IMR-90 (cell line): ENCODE results near the gene CDK11B. TPM values are rescaled to one million over a fixed set of nuclear protein-coding genes. Genes with fewer than 3 reads are reported as not detected.

Source experiments
- ATAC-seq: fragments of 200-7000 bp; cut with Tn5 transposase; 2 replicates; pipeline ENCODE4 v1.9.1; 2020; ENCODE audit warnings: low read depth, mild to moderate bottlenecking, moderate library complexity
- BruUV-seq: library from RNA; stranded (reverse); fragments of 400-500 nt; replicated peaks from 2 replicates; lab custom pipeline; 2021; lab: Mats Ljungman, UMichigan
- CTCF ChIA-PET: fragments of 300-600 bp; formaldehyde crosslinking; extraction: SDS; loops from one replicate; lab custom pipeline; 2021; ENCODE audit warnings: antibody characterized with exemption; lab: Yijun Ruan, JAX
- POLR2A ChIA-PET: fragments of 300-600 bp; sonication (Branson Sonifier 250); formaldehyde crosslinking; loops from one replicate; lab custom pipeline; 2022; ENCODE audit warnings: antibody characterized with exemption; ENCODE audit not compliant: unreplicated experiment; lab: Charles Lee
- DNase-seq: peaks from one replicate; pipeline ENCODE4 v3.0.0; 2013
- H2AFZ ChIP-seq: replicated peaks from 2 replicates; pipeline ENCODE3; 2013; ENCODE audit warnings: low read length, mild to moderate bottlenecking; ENCODE audit not compliant: poor library complexity
- H2AK5ac ChIP-seq: 2 replicates; pipeline ENCODE4 v1.6.1; 2013; ENCODE audit warnings: low read depth, low read length, inconsistent platforms
- H2AK9ac ChIP-seq: replicated peaks from 2 replicates; pipeline ENCODE3; 2013; ENCODE audit warnings: mild to moderate bottlenecking, low read depth, low read length, moderate library complexity; ENCODE audit not compliant: poor library complexity
- H2BK120ac ChIP-seq: 2 replicates; pipeline ENCODE4 v1.6.1; 2013; ENCODE audit warnings: low read depth, low read length, inconsistent platforms
- H2BK15ac ChIP-seq: 3 replicates; pipeline ENCODE4 v1.6.1; 2013; ENCODE audit warnings: low read depth, low read length, inconsistent platforms
- H2BK20ac ChIP-seq: 2 replicates; pipeline ENCODE4 v1.6.1; 2013; ENCODE audit warnings: low read depth, mild to moderate bottlenecking, inconsistent platforms, low read length, moderate library complexity
- H2BK5ac ChIP-seq: 2 replicates; pipeline ENCODE4 v1.6.1; 2013; ENCODE audit warnings: mild to moderate bottlenecking, low read depth, low read length, inconsistent platforms; ENCODE audit not compliant: poor library complexity, severe bottlenecking
- H3K14ac ChIP-seq: replicated peaks from 2 replicates; pipeline ENCODE4 v1.6.1; 2013; ENCODE audit warnings: low read depth, low read length, inconsistent platforms
- H3K18ac ChIP-seq: 2 replicates; pipeline ENCODE4 v1.6.1; 2013; ENCODE audit warnings: low read depth, low read length, control low read depth
- H3K23ac ChIP-seq: 2 replicates; pipeline ENCODE4 v1.6.1; 2013; ENCODE audit warnings: low read depth, low read length, inconsistent platforms
- H3K27ac ChIP-seq: 2 replicates; pipeline ENCODE4 v1.5.1; 2013; ENCODE audit warnings: mild to moderate bottlenecking, control low read depth, low read length; ENCODE audit not compliant: insufficient read depth
- H3K27me3 ChIP-seq: 2 replicates; pipeline ENCODE4 v1.6.1; 2013; ENCODE audit warnings: low read length; ENCODE audit not compliant: control insufficient read depth, insufficient read depth
- H3K36me3 ChIP-seq: 2 replicates; pipeline ENCODE4 v1.6.1; 2013; ENCODE audit warnings: low read length, mixed read lengths; ENCODE audit not compliant: control insufficient read depth, insufficient read depth
- H3K4ac ChIP-seq: 2 replicates; pipeline ENCODE4 v1.6.1; 2013; ENCODE audit warnings: low read depth, low read length, inconsistent platforms
- H3K4me1 ChIP-seq: 2 replicates; pipeline ENCODE4 v1.6.1; 2013; ENCODE audit warnings: low read length, mixed read lengths; ENCODE audit not compliant: control insufficient read depth, insufficient read depth
- H3K4me2 ChIP-seq: 2 replicates; pipeline ENCODE4 v1.6.1; 2013; ENCODE audit warnings: low read depth, mild to moderate bottlenecking, control low read depth, low read length, moderate library complexity
- H3K4me3 ChIP-seq: 2 replicates; pipeline ENCODE4 v1.5.1; 2013; ENCODE audit warnings: low read depth, mild to moderate bottlenecking, control low read depth, low read length, moderate library complexity; ENCODE audit not compliant: insufficient read depth
- H3K56ac ChIP-seq: 2 replicates; pipeline ENCODE4 v1.6.1; 2013; ENCODE audit warnings: low read length, inconsistent platforms; ENCODE audit not compliant: insufficient read depth; ENCODE audit errors: extremely low read depth
- H3K79me1 ChIP-seq, 2 experiments: 2 replicates each; pipeline ENCODE4 v1.6.1; 2013; ENCODE audit warnings: low read length in 2 of 2, inconsistent platforms in 1 of 2, low read depth in 1 of 2
- H3K9ac ChIP-seq: 2 replicates; pipeline ENCODE4 v1.6.1; 2013; ENCODE audit warnings: low read depth, low read length, control low read depth
- H3K9me1 ChIP-seq: 2 replicates; pipeline ENCODE4 v1.6.1; 2013; ENCODE audit warnings: low read length, inconsistent platforms; ENCODE audit not compliant: insufficient read depth
- H3K9me3 ChIP-seq: 2 replicates; pipeline ENCODE4 v1.6.1; 2013; ENCODE audit warnings: low read length; ENCODE audit not compliant: control insufficient read depth, insufficient read depth
- H4K20me1 ChIP-seq: 2 replicates; pipeline ENCODE4 v1.6.1; 2013; ENCODE audit warnings: low read length, inconsistent platforms; ENCODE audit not compliant: insufficient read depth
- H4K5ac ChIP-seq: 2 replicates; pipeline ENCODE4 v1.6.1; 2013; ENCODE audit warnings: mild to moderate bottlenecking, low read depth, low read length, control low read depth
- H4K8ac ChIP-seq, 2 experiments: 2 replicates each; pipeline ENCODE4 v1.6.1; 2013; ENCODE audit warnings: low read depth in 2 of 2, low read length in 2 of 2, control low read depth in 1 of 2, inconsistent platforms in 1 of 2
- H4K91ac ChIP-seq: 2 replicates; pipeline ENCODE4 v1.6.1; 2013; ENCODE audit warnings: low read depth, low read length, inconsistent platforms; ENCODE audit not compliant: insufficient read depth
- CEBPB ChIP-seq: IDR thresholded peaks from 2 replicates; pipeline ENCODE4 v1.6.1; 2012; ENCODE audit warnings: low read depth, low read length, improper control_type of control experiment
- CHD1 ChIP-seq: IDR thresholded peaks from 2 replicates; pipeline ENCODE4 v1.6.1; 2012; ENCODE audit warnings: low read depth, low read length, improper control_type of control experiment
- CTCF ChIP-seq: conservative IDR thresholded peaks from 2 replicates; pipeline ENCODE4 v1.5.1; 2012; ENCODE audit warnings: mild to moderate bottlenecking, low read depth, low read length, improper control_type of control experiment
- MAZ ChIP-seq: IDR thresholded peaks from 2 replicates; pipeline ENCODE4 v1.6.1; 2012; ENCODE audit warnings: low read depth, mild to moderate bottlenecking, low read length, improper control_type of control experiment, moderate library complexity, borderline replicate concordance
- MXI1 ChIP-seq: IDR thresholded peaks from 2 replicates; pipeline ENCODE4 v1.6.1; 2012; ENCODE audit warnings: low read depth, mild to moderate bottlenecking, low read length, moderate library complexity, borderline replicate concordance
- POLR2A ChIP-seq: IDR thresholded peaks from 2 replicates; pipeline ENCODE4 v1.6.1; 2012; ENCODE audit warnings: mild to moderate bottlenecking, low read depth, low read length
- RAD21 ChIP-seq: IDR thresholded peaks from 2 replicates; pipeline ENCODE4 v1.6.1; 2012; ENCODE audit warnings: low read length, improper control_type of control experiment
- RCOR1 ChIP-seq: IDR thresholded peaks from 2 replicates; pipeline ENCODE4 v1.6.1; 2012; ENCODE audit warnings: mild to moderate bottlenecking, low read length, improper control_type of control experiment; ENCODE audit not compliant: insufficient replicate concordance
- RFX5 ChIP-seq: IDR thresholded peaks from 2 replicates; pipeline ENCODE4 v1.8.0; 2012; ENCODE audit warnings: low read depth, mild to moderate bottlenecking, low read length, moderate library complexity
- SMC3 ChIP-seq: fragments of 150-350 bp; IDR thresholded peaks from 2 replicates; pipeline ENCODE4 v1.6.1; 2016; ENCODE audit warnings: low read depth, mild to moderate bottlenecking, antibody characterized with exemption, low read length, moderate library complexity
- USF2 ChIP-seq: fragments of 150-350 bp; IDR thresholded peaks from 2 replicates; pipeline ENCODE4 v1.6.1; 2017; ENCODE audit warnings: mild to moderate bottlenecking, antibody characterized with exemption, low read length, low read depth
- WGBS, 2 experiments: methylation state at CpG; one replicate each; pipeline versions ENCODE4 v1.1.5 to v1.1.7; 2013; ENCODE audit warnings: missing lambda C conversion rate in 2 of 2; ENCODE audit not compliant: insufficient read length in 1 of 2; ENCODE audit errors: extremely low coverage in 2 of 2; 5-methylcytosine and 5-hydroxymethylcytosine counted together
- dilution Hi-C: fragments of 300-500 bp; cut with HindIII; formaldehyde crosslinking; loops from one replicate; pipeline ENCODE4 v1.14.3; 2018; ENCODE audit warnings: low sequenced_read_pairs; ENCODE audit not compliant: unreplicated experiment
- in situ Hi-C: fragments of 300-500 bp; cut with MboI; formaldehyde crosslinking; loops from 3 replicates; pipeline ENCODE4 v1.14.3; 2019; ENCODE audit warnings: low sequenced_read_pairs, inconsistent platforms, mixed read lengths
- intact Hi-C: fragments of 100-400 bp; cut with micrococcal nuclease; formaldehyde crosslinking; loops from 2 replicates; pipeline ENCODE4 v1.10.0; 2022
- polyA plus RNA-seq, 3 experiments: library from polyadenylated mRNA; depleted of rRNA; stranded (reverse); fragments of >200 nt; gene quantifications; 2 replicates each; pipeline ENCODE4 v1.2.3, GENCODE V29; 2012; ENCODE audit warnings: low replicate concordance in 1 of 3
- total RNA-seq: library from RNA; depleted of rRNA; stranded (reverse); fragments of >200 nt; gene quantifications from 2 replicates; pipeline ENCODE4 v1.2.3, GENCODE V29; 2012

The CDK11B gene
- total and polyA plus RNA-seq, 2 of the 4 experiments (the other 2 are of a cell fraction), result 8.2 to 19.1 TPM

- Histone ChIP-seq H3K14ac (peak overlapping the region; percentile 72; the same call in 1 of the 2 replicates), H2AFZ (no peak overlapping the region), H2BK5ac (no peak overlapping the region), H3K9me3 (no peaks in the 10 kb centered on the region), H3K4me1 (peaks cover 7% of the 10 kb centered on the region), H2AK9ac (no peak overlapping the region), H3K9ac (peak overlapping the region; percentile 24; the same call in 1 of the 2 replicates), H3K18ac (no peak overlapping the region), H3K36me3 (peaks cover 8% of the 10 kb centered on the region; the same call in 1 of the 2 replicates), H3K4ac (no peak overlapping the region), H3K4me2 (peak overlapping the region; percentile 27), H3K56ac (no peak overlapping the region), H2BK15ac (no peak overlapping the region), H3K27ac (no peak overlapping the region), H3K23ac (0 out of 2 replicates have a peak overlapping the region, but pooled peaks have one; percentile 8), H2BK20ac (no peak overlapping the region), H3K9me1 (peaks cover 11% of the 10 kb centered on the region; the same call in 1 of the 2 replicates), H4K20me1 (peaks cover 31% of the 10 kb centered on the region), H4K91ac (peak overlapping the region; percentile 34; the same call in 1 of the 2 replicates), H3K4me3 (0 out of 2 replicates have a peak overlapping the region, but pooled peaks have one; percentile 71), H2AK5ac (peak overlapping the region; percentile 40; the same call in 1 of the 2 replicates), H2BK120ac (no peak overlapping the region), H4K8ac (peak overlapping the region in 1 of 2 experiments; percentile 26; a peak in 1 of 4 replicates), H4K5ac (no peak overlapping the region), H3K27me3 (no peaks in the 10 kb centered on the region), H3K79me1 (peaks cover 19 to 44% of the 10 kb centered on the region in 2 experiments; a peak in 3 of 4 replicates)
- intact Hi-C loops, result loop anchor here (2.0 kb wide), 1 partner anchor 45 kb away; the partner anchor contains the start of gene CDK11B
- TF ChIP-seq RAD21 (no peak), SMC3 (no peak), MAZ (no peak), CTCF (no peak), USF2 (no peak), CEBPB (no peak), RFX5 (no peak), RCOR1 (no peak), POLR2A (no peak), MXI1 (no peak), CHD1 (no peak)
- ChIA-PET CTCF (no interaction called here), POLR2A (interaction anchor here (0.6 kb wide), 1 partner anchor 11 kb away, joined by 3 read pairs; no protein-coding TSS in a partner anchor)
- BruUV-seq, result TSS peak; percentile 51
- dilution Hi-C loops, result no loop called here
- 81% methylated on average over 7 of the region's 11 CpGs; no CpG with 5 or more reads in 1 of the 2 experiments for WGBS, 2 experiments
- in situ Hi-C loops, result no loop called here
- no peak for DNase-seq
- no peak for ATAC-seq
Measured at GRCh38 chr1:1613509-1614082, 45.2 kb downstream of the CDK11B start.
